ENCODE measurements around the gene PGLYRP2. TPM values are rescaled to one million over a fixed set of nuclear protein-coding genes. Genes with fewer than 3 reads are reported as not detected.

Gene PGLYRP2
- total and polyA plus RNA-seq, 9 of the 15 experiments (the other 6 are each of a cell fraction or from before 2014, with no cell fraction given) = not detected

DNA sequence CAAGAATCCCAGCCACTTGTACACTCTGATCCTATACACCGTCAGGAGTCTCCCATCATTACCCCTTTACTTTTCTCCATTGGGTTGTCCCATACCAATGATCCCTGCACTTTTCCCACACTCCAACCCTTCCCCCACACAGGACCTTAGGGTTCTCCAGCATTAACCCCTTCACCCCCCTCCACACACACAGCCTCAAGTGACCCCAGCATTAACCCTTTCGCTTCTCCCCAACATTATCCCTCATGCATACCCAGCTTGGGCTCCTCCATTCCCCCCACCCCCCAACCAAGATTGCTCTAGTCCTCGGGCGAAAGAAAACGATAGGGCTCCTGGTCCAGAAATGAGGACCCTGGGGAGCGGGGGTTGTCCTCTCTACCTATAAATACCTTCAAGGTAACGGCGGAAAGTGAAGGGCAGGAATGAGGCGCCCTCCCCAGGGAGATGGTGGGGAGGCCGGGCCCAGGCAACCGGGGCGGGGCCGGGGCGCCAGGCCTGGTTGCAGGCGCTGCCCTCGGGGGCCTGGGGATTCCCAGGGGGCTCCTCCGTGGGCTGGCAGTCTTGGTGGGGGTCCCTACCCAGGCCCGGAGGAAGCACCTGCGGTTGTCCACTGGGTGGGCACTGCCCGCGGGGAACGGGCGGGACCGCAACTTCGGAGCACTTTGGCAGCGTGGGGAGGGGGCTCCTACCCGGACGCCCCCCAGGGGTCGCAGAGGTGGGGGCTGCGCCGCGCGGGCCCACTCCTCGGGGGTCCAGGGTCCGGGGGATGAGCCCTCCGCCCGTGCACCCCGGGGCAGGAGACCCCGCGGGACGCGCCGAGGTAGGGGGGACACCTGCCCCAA lies 30.3 kb downstream of the PGLYRP2 start (continued):
- TF ChIP-seq, protein P1, sequence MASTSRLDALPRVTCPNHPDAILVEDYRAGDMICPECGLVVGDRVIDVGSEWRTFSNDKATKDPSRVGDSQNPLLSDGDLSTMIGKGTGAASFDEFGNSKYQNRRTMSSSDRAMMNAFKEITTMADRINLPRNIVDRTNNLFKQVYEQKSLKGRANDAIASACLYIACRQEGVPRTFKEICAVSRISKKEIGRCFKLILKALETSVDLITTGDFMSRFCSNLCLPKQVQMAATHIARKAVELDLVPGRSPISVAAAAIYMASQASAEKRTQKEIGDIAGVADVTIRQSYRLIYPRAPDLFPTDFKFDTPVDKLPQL (IDR thresholded peaks at IDR 0.05; ENCODE audit: extremely low read depth, insufficient read length) = no peak
- TF ChIP-seq RNF2 (IDR thresholded peaks at IDR 0.05) = no peak
- no peak for TF ChIP-seq RFX7 (CRISPR knock-in tag; IDR thresholded peaks at IDR 0.05)
- no peak for TF ChIP-seq CHCHD3 (CRISPR knock-in tag; IDR thresholded peaks at IDR 0.05)
- no peak for TF ChIP-seq ZNF79 (CRISPR knock-in tag; IDR thresholded peaks at IDR 0.05; ENCODE audit: low read depth)
- TF ChIP-seq JUNB (CRISPR knock-in tag; conservative IDR thresholded peaks at IDR 0.05) = no peak
- TF ChIP-seq, protein P2, sequence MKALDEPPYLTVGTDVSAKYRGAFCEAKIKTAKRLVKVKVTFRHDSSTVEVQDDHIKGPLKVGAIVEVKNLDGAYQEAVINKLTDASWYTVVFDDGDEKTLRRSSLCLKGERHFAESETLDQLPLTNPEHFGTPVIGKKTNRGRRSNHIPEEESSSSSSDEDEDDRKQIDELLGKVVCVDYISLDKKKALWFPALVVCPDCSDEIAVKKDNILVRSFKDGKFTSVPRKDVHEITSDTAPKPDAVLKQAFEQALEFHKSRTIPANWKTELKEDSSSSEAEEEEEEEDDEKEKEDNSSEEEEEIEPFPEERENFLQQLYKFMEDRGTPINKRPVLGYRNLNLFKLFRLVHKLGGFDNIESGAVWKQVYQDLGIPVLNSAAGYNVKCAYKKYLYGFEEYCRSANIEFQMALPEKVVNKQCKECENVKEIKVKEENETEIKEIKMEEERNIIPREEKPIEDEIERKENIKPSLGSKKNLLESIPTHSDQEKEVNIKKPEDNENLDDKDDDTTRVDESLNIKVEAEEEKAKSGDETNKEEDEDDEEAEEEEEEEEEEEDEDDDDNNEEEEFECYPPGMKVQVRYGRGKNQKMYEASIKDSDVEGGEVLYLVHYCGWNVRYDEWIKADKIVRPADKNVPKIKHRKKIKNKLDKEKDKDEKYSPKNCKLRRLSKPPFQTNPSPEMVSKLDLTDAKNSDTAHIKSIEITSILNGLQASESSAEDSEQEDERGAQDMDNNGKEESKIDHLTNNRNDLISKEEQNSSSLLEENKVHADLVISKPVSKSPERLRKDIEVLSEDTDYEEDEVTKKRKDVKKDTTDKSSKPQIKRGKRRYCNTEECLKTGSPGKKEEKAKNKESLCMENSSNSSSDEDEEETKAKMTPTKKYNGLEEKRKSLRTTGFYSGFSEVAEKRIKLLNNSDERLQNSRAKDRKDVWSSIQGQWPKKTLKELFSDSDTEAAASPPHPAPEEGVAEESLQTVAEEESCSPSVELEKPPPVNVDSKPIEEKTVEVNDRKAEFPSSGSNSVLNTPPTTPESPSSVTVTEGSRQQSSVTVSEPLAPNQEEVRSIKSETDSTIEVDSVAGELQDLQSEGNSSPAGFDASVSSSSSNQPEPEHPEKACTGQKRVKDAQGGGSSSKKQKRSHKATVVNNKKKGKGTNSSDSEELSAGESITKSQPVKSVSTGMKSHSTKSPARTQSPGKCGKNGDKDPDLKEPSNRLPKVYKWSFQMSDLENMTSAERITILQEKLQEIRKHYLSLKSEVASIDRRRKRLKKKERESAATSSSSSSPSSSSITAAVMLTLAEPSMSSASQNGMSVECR (CRISPR knock-in tag; IDR thresholded peaks at IDR 0.05) = no peak
- no peak for TF ChIP-seq C11orf30 (IDR thresholded peaks at IDR 0.05; ENCODE audit: low read depth)
- TF ChIP-seq GATAD2A (IDR thresholded peaks at IDR 0.05) = peak; percentile 65
- no peak for TF ChIP-seq NCOA1 (IDR thresholded peaks at IDR 0.05; ENCODE audit: low read depth)
- TF ChIP-seq, protein P3, sequence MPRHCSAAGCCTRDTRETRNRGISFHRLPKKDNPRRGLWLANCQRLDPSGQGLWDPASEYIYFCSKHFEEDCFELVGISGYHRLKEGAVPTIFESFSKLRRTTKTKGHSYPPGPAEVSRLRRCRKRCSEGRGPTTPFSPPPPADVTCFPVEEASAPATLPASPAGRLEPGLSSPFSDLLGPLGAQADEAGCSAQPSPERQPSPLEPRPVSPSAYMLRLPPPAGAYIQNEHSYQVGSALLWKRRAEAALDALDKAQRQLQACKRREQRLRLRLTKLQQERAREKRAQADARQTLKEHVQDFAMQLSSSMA (CRISPR knock-in tag; IDR thresholded peaks at IDR 0.05) = no peak
- TF ChIP-seq ZNF143 (CRISPR knock-in tag; IDR thresholded peaks at IDR 0.05) = no peak
- TF ChIP-seq SMC3 (conservative IDR thresholded peaks at IDR 0.05; ENCODE audit: insufficient read depth, low read depth, low read length) = no peak
- no peak for TF ChIP-seq DMBX1 (CRISPR knock-in tag; IDR thresholded peaks at IDR 0.05; ENCODE audit: borderline replicate concordance)
- peak; percentile 44 for TF ChIP-seq HMGN3 (IDR thresholded peaks at IDR 0.05; ENCODE audit: borderline replicate concordance, extremely low read depth, insufficient read length, low read depth, low read length)
- no peak for TF ChIP-seq KAT2B (IDR thresholded peaks at IDR 0.05; ENCODE audit: low read depth, low read length)
- no peak for TF ChIP-seq SREBF1 (IDR thresholded peaks at IDR 0.05; ENCODE audit: borderline replicate concordance, low read depth, low read length)
- no peak for TF ChIP-seq KDM5B (IDR thresholded peaks at IDR 0.05; ENCODE audit: insufficient replicate concordance, low read depth, low read length)
- TF ChIP-seq ZNF764 (CRISPR knock-in tag; IDR thresholded peaks at IDR 0.05; ENCODE audit: low read depth) = no peak
- peak; percentile 9 for TF ChIP-seq BCOR (IDR thresholded peaks at IDR 0.05)
- no peak for TF ChIP-seq NR2C2 (CRISPR knock-in tag; IDR thresholded peaks at IDR 0.05)
- TF ChIP-seq NR2C2 (tag; IDR thresholded peaks at IDR 0.05) = no peak
- TF ChIP-seq L3MBTL2 (IDR thresholded peaks at IDR 0.05) = no peak
- no peak for TF ChIP-seq HDAC2 (IDR thresholded peaks at IDR 0.05)
